Stimulated activated naive CD4-positive, alpha-beta T cell treated with Interleukin-2 at 50 U/mL for 16 hours (primary cell): ENCODE measurements around the gene PROSER2.
"Not testable (repeated sequence)": the region's sequence is repeated elsewhere in the genome, so short reads cannot be mapped to it uniquely, and the experiment has no call there.

ENCODE experiments used
- DNase-seq: peaks from one replicate; lab custom pipeline; 2025; lab: John Stamatoyannopoulos, UW

The PROSER2 gene

DNA sequence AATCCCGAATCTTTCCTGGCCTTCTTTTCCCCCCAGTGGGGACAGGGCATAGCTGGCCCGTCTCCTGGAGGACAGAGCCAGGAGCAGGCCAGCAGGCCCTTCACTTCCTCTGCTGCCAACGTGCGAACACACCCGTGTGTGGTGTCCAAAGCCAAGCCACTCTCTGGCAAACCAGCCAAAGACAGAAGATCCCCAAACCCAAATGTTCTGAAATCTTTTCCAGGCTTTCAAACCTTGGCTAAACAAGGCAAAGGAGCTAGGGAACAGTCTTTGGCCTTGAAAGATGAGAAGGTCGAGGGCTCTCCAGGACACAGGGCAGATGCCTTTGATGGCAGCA, 63.0 kb downstream of the PROSER2 start:
- no peak for DNase-seq

DNA sequence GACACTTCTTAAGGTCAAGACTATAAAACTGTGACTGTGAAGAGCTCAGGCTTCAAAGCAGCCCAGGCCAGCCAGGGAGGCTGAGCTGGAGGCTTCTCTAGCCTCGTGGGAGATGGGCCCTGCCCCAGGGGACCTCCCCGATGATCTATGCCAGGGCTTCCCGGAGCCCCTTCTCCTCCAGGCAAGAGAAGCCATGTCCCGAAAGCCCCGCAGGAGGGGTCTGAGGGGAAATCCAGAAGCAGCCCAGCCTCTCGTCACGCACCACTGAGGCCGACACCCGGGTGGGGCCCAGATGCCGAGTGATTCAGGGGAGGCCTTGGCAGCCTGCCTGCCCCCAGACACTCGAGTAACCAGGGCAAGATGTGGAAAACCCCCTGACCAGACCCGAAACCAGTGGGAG, 63.7 kb downstream of the PROSER2 start:
- DNase-seq, result no peak

DNA sequence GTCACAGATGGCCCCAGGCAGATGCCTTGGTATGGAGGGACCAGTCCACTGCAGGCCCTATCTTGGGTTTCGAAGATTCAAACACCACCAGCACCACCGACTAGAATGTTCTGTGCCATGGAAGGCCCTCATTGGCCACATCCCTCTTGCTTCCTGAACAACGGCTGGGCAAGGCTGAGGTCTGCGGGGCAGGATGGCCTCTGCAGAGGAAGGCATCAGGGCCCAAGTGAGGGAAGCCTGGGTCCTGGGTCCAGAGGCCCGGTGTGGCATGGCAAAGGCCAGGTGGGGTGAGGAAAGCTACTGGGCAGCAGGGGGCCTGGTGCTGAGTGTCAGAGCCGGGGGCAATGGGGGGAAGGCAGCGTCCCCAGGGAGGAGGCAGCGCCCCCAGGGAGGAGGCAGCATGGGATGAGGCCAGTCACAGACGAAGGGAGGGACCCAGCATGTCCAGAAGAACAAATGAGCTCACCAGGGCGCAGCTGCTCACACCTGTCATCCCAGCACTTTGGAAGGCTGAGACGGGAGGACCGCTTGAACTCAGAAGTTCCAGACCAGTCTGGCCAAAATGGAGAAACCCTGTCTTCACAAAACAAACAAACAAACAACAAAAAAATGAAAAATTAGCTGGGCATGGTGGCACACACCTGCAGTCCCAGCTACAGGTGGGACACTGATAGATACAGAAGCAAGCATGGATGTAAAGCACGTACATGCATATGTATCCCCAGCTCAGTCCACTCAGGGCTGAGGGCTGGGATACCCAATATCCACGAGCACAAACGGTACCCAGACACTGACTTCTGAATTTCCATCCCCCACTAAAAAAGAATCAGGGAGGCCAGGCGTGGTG, 64.4 kb downstream of the PROSER2 start:
- DNase-seq, result no peak

DNA sequence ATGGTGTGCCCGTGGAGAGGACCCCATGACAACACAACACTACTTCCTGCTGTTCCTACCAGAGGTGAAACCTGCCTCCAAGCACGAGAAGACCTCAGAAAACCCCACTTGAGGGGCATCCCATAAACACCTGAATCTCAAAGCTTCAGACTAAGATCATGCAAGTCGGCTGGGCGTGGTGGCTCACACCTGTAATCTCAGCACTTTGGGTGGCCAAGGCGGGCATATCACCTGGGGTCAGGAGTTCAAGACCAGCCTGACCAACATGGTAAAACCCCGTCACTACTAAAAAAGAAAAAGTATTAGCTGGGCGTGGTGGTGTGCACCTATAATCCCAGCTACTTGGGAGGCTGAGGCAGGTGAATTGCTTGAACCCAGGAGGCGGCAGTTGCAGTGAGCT, 66.1 kb downstream of the PROSER2 start:
- not testable (repeated sequence) for DNase-seq

DNA sequence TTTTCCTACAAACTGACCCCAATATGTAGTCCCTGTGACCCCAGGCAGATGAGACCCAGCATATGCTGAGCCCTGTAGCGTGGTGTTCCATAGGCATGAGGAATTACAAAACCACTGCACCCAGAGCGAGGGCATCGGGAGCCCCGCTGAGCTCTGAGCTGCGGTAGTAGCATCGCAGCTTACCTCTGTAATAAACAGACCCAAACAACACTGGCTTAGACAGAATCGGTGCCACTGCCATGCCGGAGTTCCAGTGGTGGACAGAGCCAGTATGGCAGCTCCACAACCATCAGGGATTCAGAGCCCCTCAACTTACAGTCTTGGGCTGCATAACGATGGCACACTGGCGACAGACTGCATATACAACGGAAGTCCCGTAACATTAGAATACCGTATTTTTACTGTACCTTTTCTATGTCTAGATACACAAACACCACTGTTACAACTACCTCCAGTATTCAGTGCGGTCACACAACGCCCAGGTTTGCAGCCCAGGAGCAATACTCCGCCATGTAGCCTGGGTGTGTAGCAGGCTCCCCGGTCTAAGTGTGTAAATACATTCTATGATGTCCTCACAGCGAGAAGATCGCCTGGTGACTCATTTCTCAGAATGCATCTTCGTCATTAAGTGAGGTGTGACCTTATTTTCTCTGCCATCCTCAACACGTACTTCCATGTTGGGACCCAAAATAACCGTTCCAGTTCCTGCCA, 68.8 kb downstream of the PROSER2 start:
- no peak for DNase-seq

DNA sequence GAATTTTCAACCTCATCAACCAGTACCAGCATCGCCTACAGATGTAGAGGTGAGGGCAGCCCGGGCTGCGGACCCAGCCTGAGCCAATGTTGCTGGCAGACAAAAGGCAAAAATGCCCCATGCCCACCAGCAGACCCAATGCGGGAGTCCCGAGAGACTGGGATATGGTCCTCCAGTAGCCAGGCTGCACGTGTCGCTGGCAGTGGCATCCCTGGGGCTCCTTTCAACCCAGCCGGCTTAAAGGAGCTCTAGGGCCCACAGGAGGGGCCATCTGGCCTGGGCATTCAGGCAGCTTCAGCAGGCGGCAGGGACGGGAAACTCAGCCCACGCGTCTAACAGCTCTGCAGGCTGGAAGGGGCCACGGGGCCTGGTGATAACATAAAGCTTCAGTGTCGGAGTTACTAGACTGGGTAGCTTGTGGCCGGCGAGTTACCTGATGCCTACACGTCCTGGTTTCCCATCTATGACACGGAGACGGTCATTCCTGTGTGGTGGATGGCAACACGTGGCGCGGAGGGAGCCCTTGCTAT, 70.7 kb downstream of the PROSER2 start:
- DNase-seq, result no peak

DNA sequence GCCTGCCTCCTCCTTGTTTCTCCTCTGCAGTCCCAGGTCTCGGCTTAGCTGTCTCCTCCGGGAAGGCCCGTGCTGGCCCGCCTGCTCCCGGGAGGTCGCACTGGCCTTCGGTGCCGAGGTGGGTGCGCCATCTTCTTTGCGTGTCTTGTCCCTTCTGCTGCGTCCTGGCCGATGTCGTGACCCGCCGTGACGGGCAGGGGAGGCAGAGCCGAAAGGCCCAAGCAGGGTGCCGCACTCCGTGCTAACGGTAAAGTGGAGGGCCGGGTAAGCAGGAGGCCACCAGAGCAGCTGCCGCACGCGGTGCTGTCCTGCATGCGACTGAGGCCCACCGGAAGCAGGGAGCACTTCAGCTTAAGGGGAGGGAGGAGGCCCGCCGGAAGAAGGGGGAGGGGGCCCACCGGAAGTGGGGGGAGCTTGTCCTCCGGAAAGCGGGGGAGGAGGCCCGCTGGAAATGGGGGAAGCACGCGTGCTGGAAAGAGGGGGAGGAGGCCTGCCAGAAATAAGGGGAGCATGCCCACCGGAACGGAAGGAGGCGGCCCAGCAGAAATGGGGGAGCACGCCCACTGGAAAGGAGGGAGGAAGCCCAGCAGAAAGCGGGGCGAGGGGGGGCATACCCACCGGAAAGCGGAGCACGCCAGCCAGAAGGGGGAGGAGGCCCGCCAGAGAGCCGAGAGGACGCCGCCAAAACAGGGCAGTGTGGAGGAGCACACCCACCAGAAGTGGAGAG, 71.4 kb downstream of the PROSER2 start:
- no peak for DNase-seq

DNA sequence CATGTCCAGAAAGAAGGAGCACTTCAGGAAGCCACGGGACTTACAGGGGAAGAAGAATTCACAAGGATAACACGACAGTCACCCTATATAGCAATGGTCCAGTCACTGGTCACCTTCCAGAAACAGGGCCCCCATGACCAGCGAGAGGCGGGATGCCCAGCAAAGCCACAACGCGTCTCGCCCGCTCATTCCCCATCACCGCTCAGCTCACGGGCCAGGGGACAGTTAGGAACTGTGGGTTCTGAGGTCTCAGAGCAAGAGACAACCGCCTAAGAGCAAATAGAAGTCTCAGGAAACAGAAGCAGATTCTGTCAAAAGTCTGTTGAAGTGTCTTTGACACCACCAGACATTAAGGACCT, 71.9 kb downstream of the PROSER2 start:
- no peak for DNase-seq

DNA sequence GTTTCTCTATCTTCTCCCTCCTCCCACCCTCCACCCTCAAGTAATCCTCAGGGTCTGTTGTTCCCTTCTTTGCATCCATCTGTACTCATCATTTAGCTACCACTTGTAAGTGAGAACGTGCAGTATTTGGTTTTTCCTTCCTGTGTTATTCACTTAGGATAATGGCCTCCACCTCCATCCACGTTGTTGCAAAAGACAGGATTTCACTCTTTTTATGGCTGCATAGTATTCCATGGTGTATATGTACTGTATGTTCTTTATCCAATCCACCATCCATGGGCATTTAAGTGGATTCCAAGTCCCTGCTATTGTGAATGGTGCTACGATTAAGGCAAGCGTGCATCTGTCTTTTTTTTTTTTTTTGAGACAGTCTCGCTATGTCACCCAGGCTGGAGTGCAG, 72.4 kb downstream of the PROSER2 start:
- DNase-seq, result no peak

DNA sequence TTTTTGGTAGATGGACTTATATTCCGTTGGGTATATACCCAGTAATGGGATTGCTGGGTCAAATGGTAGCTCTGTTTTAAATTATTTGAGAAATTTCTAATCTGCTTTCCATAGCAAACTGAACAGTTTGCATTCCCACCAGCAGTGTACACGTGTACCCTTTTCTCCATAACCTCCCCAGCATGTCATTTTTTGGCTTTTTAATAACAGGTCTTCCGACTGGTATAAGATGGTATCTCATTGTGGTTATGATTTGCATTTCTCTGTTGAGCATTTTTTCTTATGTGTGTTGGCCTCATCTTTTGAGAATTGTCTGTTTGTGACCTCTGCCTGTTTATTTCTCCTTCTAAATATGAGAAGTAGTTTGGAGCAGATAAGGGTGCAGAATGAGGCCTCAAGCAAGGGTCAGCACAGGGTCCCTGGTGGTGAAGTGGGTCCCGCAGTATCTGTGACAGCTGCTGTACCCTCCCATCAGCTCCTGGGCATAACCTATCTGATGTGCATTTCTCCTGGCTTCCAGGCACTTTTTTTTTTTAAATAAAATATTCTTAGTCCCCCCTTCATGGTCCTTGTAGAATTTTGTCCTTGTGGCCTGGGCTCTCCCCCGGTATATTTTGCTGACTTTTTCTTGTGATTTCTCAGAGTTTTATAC, 73.5 kb downstream of the PROSER2 start:
- DNase-seq, result no peak

DNA sequence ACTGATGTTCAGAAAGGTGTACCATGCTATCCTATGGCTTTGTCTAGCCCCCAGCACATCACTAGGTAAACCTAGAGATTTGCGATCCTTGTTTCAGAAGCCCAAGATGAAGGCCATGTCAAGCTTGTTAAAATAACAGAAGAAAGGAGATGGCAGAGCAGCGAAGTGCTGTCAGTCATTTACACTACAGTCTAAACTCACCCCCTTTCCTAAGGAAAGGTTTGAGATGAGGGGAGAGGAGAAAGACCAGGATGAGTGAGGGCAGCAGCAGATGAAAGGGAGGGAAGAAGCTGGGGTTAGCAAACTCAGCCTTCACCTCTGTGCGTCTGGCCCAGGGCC, 74.8 kb downstream of the PROSER2 start:
- no peak for DNase-seq

DNA sequence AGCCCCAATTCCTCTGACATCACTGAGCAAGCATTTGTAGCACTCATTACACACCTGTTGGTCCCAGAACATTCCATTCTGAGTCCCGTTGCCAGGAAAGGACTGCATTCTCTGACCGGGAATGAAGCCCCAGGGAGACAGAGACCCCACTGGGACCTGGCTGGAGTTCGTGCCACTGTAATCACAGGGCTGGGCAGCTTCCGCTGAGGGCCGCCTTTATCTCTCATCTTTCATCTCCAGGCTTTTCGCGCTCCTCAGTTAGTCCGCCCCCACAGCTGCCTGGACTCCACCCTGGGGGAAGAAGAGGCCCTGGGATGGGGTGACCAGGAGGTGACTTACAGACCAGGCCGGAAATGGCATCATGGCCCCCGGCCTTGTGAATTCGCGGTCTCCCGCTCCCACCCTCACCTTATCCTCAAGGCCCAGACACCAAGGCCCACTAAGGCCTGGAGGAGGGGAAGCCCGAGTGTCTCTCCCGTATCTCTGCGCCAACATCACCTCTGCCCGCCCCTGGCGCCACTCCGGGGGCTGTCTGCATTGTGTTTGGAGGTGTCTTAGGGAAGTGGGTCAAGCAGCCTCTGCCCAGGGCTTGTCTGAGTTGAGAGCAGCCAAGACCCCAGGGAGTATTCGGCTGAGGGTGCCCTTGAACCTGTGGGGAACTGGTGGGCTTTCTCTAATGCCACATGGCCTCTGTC, 75.4 kb downstream of the PROSER2 start:
- no peak for DNase-seq

DNA sequence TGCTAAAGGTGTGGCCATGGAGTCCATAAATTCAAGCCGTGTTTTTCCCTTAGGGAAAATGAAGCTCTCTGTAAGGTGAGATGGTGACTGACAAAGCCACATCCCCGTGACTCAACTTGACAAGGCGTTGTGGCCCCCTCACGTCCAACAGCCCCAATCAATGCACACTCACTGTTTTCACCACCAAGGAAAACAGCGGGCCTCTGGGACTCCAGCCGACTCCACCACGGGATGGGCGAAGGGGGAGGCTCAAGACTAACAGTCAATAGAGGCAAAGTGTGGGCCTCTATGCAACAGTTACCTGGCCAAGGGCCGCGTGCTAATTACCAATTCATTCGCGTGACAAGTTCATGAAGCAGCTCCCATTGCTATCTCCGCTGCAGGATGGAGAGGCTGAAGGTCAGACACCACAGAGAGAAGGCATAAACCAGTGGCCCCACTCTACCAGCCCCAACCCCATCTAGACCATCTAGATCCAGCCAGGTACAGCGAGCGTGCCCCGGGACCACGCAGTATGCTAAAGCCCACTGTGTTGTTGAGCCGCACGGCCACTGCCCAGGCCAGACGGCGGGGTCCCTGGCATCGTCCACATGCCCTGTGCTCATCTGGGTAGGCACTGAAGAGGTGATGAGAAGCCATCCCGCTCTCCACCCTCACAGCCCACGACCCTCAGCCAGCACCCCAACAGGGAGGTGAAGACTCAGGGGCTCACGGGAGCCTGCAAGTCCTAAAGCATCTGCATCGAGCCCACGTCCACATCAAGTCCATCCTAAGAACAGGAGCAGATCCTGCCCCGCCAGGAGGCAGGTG, 76.1 kb downstream of the PROSER2 start:
- no peak for DNase-seq

DNA sequence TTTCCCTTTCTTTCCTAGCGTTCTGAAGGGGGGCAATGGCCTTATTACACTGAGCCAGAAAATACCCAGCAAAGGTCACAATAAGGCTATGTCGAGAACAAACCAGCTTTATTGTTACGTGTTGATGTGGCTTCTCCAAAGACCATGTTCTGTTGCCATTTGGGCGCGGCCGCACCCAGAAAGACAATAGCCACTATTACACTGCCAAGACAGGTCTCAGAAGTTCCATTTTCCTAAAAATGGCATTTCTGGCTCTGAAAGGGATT, 77.8 kb downstream of the PROSER2 start:
- DNase-seq, result no peak

DNA sequence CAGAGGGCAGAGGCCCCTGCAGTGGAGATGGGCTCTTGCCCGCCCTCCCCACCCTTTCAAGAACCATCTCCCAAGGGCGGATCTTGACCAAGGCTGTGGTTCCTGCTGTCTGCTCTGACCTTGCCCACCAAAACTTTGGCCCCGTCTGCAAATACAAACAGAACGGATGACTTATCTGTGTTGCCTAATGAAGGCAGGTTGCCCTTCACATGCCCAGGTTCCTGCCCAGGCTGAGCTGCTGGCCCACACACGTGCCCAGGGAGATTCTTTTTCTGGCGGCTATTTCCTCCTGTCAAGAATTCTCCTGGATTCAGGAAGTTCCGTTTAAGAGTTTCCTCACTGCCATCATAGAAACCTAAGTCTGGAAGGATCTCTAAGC, 78.3 kb downstream of the PROSER2 start:
- DNase-seq, result no peak

DNA sequence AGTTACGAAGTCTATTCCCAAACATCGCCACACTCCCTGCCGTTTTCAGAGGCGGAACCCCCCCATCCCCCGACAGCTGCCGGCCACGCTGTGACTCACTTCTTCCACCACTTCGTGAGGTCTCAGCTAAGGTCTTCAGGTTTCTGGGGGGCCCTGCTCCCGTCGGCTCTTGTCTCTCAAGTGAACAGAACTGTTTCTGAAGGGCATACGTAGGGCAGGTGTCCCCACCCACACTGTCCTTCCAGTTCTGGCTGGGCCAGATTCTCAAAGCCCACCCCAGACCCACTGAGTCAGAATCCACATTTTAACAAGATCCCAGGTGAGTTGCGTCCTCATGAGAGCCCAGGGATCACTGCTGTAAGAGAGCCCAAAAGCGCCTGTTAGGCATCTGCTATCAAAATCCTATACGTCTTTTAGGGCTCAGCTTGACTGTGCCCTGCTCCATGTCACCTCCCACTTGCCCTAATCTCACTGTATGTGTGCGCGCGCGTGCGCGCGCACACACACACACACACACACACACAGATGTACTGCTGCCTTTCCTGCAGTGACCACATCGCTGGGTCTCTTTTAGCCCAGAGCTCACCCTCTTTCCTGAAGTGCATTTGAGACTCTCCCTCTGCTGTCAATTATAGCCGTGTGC, 78.8 kb downstream of the PROSER2 start:
- DNase-seq, result no peak

DNA sequence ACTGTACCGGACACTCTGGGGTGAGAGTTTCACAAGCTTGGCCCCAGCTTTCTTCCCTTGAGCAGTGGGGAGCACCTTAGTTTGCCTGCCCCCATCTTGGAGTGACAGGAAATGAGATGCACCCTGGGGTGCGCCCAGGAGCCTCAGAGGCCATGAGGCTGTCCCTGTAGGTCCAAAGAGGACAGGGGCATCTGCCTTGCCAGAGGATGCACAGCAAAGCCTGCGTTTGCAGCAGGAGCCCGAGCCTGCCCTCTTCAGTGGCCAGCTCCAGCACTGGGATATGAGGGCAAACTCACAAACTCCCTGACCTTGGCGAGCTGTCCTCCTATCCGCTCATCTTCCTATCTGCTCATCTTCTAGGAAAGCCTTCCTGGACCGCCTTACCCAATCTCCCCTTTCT, 79.5 kb downstream of the PROSER2 start:
- DNase-seq, result no peak

DNA sequence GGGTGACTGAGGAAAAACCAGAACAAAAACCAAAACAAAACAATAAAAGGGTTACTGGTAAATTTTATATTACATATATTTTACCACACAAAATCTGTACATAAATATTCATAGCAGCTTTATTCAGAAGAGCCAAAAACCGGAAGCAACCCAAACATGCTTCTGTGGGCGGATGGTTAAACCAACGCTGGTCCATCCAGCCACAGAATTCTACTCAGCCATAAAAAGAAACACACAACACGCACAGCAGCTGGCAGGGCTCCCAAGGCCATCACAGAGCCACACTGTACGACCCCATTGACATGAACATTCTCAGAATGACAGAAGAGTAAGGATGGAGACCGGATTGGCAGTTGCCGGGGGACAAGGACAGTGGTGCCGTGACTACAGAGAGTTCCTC, 83.6 kb downstream of the PROSER2 start:
- no peak for DNase-seq

DNA sequence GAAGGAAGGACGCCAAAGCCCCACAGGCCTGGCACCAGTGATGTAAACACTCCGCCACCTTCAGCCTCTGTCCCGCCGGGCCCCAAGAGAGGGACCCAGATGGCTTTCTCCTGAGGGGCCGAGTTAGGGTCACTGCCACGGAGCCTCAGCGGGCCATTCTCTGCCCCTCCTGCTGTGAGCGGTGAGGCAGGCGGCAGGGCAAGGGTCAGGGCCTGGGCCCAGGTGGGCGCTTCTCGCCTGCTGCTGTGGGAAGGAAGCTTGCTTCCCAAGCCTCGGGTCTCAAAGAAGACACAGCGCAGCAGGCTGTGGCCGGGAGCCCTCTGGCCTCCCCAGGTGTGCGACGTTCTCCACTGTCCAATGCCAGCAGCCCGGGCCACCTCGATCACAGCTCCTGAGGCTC, 84.8 kb downstream of the PROSER2 start:
- DNase-seq, result no peak

DNA sequence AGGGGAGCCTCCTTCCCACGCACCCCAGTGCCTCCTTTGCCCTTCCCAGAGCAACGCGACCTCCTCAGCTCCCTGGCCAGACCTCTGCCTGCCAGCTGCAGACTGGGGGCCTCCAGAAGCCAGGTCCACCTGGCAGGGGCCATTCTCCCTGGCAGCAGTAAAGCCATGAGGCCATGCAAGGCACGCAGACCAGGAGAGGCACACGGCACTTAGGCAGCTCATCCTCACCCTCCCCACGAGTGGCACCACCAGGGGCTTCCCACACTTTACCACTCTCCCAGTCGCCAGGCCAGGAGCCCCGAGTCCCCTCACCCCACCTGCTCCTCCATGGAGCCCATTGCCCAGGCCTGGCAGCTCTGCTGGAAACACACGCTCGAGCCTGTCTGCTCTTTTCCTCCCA, 85.4 kb downstream of the PROSER2 start:
- no peak for DNase-seq

DNA sequence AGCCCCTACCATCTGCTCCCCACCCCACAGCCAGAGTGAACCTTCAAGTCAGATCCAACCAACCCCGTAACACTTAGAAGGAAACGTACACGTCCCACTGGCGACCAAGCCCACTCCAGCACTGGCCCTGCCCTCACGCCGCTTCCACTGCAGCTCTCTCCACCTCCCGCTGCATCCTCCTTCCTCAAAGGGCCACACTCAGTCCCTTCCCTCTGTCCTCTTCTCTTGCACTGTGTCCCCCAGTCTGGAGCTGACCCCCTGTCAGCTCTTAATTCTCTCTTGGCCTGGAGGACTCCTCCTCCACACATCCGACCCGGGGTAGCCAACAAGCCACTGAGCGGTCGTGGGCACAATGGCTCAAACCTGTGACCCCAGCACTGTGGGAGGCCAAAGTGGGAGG, 85.8 kb downstream of the PROSER2 start:
- DNase-seq, result no peak
